Measurements from ENCODE around the gene N4BP2L1.

Gene N4BP2L1

GRCh38 chr13:32430018-32430747, 2.3 kb upstream of the N4BP2L1 start:
- Histone ChIP-seq H3K36me3 (no peaks in the 10 kb centered on the region; the same call in 1 of the 2 replicates), H3K9me3 (no peaks in the 10 kb centered on the region), H3K4me1 (no peaks in the 10 kb centered on the region), H3K4me3 (ENCODE audit: low read depth, low read length) (no peak overlapping the region), H3K27me3 (no peaks in the 10 kb centered on the region)
- TF ChIP-seq, protein P1, sequence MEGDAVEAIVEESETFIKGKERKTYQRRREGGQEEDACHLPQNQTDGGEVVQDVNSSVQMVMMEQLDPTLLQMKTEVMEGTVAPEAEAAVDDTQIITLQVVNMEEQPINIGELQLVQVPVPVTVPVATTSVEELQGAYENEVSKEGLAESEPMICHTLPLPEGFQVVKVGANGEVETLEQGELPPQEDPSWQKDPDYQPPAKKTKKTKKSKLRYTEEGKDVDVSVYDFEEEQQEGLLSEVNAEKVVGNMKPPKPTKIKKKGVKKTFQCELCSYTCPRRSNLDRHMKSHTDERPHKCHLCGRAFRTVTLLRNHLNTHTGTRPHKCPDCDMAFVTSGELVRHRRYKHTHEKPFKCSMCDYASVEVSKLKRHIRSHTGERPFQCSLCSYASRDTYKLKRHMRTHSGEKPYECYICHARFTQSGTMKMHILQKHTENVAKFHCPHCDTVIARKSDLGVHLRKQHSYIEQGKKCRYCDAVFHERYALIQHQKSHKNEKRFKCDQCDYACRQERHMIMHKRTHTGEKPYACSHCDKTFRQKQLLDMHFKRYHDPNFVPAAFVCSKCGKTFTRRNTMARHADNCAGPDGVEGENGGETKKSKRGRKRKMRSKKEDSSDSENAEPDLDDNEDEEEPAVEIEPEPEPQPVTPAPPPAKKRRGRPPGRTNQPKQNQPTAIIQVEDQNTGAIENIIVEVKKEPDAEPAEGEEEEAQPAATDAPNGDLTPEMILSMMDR (IDR thresholded peaks at IDR 0.05; ENCODE audit: low read depth, low read length), result no peak
- DNase-seq, result no peak

DNA sequence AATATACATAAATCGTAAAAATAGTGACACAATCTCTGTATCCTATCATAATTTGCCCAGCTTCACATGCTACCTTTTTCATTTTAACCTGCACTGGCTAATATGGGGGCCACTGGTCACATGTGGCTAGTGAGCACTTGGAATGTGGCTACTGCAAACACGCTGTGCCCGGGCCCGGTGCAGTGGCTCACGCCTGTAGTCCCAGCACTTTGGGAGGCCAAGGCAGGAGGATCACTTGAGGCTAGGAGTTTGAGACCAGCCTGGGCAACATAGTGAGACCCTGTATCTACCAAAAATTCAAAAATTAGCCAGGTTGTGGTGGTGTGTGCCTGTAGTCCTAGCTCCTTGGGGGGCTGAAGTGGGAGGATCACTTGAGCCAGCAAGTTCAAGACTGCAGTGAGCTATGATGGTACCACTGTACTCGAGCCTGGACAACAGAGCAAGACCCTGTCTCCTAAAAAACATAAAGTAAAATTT, 1.5 kb upstream of the N4BP2L1 start:
- DNase-seq, result no peak

DNA sequence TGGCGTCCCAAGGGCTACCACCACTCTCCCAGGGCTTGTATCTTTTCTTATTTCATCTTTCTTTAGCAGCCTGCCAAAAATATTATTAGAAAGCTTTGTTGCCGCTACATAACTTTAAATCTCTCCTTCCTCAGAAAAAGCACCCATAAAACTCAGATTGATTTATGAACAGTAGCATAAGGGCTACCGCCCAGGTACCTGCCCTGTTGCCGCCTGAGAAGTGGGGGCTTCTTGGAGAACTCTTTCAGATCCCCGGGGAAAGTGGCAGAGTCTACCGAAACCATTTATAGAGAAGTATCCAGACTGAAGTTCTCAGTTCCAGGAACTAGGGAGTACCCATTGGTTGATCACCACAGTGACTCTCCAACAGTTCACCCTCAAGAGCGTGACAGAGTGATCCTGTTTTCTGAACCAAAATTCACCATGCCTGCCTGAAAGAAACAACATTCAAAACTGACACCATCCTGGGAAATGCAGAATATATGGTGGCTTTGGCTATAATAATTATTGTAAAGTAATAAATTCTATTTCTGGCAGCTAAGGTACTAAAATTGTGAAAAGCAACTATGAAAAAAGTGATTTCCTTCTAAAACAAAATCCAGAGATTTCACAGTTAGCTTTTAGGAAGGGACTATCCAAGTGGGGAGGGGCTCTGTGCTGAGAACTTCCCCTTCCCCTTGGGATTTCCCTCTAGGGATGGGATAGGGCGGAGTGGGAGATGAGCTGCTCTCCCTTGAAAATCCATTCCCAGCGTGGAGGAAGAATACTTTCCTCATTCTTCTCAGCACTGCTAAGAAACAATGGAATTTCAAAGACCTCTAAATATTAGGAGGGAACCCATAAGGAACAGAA, 877 bp upstream of the N4BP2L1 start:
- Histone ChIP-seq H3K4me1 (no peaks in the 10 kb centered on the region), H3K27me3 (no peaks in the 10 kb centered on the region), H3K4me3 (ENCODE audit: low read depth, low read length) (peak overlapping the region; percentile 82), H3K9me3 (no peaks in the 10 kb centered on the region), H3K36me3 (no peaks in the 10 kb centered on the region; the same call in 1 of the 2 replicates)
- TF ChIP-seq, protein P1 (IDR thresholded peaks at IDR 0.05; ENCODE audit: low read depth, low read length), result no peak
- DNase-seq, result no peak

More for the DNA sequence above, 1.5 kb upstream of the N4BP2L1 start:
- H3K4me1 ChIP-seq, result no peaks in the 10 kb centered on the region
- TF ChIP-seq, protein P1 (IDR thresholded peaks at IDR 0.05; ENCODE audit: low read depth, low read length), result no peak
- no peaks in the 10 kb centered on the region for H3K27me3 ChIP-seq
- no peaks in the 10 kb centered on the region for H3K9me3 ChIP-seq
- no peak overlapping the region for H3K4me3 ChIP-seq (ENCODE audit: low read depth, low read length)
- H3K36me3 ChIP-seq, result no peaks in the 10 kb centered on the region; the same call in 1 of the 2 replicates

GRCh38 chr13:32426990-32427851, 709 bp downstream of the N4BP2L1 start:
- Histone ChIP-seq H3K4me3 (ENCODE audit: low read depth, low read length) (peak overlapping the region; percentile 82), H3K9me3 (no peaks in the 10 kb centered on the region), H3K27me3 (no peaks in the 10 kb centered on the region), H3K36me3 (no peaks in the 10 kb centered on the region), H3K4me1 (no peaks in the 10 kb centered on the region)
- TF ChIP-seq, protein P1 (IDR thresholded peaks at IDR 0.05; ENCODE audit: low read depth, low read length), result no peak
- DNase-seq, result peak; percentile 50

DNA sequence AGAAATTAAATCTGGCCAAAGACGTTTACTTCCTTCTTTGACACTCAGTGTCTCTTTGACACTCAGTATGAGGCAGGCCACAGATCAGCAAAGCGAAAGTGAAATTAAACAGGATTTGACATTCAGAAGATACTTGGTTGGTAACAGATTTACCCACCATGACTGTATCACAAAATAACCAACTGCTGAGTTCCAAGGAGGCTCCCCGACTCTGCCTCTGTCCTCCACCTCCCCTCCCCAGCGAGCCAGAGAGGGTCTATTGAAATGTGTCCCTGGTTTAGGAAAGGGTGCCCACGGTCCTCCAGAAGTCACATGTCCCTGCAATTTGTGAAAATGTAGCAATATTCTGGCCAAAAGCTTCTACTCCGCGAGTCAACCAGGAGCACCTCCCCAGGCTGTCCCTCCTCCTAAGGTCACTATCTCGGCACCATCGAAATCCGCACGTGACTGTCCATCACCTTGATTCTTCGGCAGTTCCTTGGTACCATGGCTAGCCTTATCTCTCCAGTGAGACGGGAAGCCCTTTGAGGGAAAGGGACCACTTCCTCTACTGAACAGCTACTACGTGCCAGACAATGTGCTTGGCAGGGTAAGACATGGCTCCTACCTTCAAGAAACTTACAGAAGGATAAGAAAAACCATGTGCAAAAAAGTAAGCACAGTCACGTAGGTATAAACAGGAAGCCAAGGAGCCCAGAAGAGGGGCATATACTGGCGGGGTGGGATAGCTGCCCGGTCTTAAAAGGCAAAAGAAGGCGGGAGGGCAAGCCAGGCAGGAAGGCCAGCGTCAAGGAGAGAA, 1.5 kb downstream of the N4BP2L1 start:
- Histone ChIP-seq H3K27me3 (no peaks in the 10 kb centered on the region), H3K36me3 (no peaks in the 10 kb centered on the region), H3K9me3 (no peaks in the 10 kb centered on the region), H3K4me1 (no peaks in the 10 kb centered on the region), H3K4me3 (ENCODE audit: low read depth, low read length) (peak overlapping the region; percentile 82)
- DNase-seq, result no peak
- TF ChIP-seq, protein P1 (IDR thresholded peaks at IDR 0.05; ENCODE audit: low read depth, low read length), result no peak
